ENCODE results near the gene SELENOW.

Gene SELENOW

DNA sequence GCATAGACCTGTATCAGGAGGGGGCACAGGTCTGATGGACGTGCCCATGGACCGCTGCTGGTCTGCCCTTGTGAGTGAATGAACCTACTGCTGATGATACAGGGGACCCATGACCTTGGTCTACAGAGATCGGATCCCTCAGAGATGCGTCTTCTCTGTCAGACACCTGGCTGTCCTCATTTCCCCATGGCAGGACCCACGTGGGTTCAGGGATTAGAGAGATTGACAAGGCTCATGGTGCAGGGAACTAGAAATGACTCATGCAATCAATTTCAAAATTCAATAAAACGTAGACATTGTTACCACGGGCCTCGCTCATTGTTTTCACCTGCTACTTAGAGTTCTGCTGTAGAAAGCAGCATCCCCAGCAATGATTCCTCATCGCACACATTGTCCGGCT, 26.8 kb downstream of the SELENOW start:
- no peaks in the 10 kb centered on the region for H3K36me3 ChIP-seq (ENCODE audit: low read length)
- no peak overlapping the region for H2AFZ ChIP-seq (ENCODE audit: low read depth, low read length, severe bottlenecking)
- TF ChIP-seq, protein P1, sequence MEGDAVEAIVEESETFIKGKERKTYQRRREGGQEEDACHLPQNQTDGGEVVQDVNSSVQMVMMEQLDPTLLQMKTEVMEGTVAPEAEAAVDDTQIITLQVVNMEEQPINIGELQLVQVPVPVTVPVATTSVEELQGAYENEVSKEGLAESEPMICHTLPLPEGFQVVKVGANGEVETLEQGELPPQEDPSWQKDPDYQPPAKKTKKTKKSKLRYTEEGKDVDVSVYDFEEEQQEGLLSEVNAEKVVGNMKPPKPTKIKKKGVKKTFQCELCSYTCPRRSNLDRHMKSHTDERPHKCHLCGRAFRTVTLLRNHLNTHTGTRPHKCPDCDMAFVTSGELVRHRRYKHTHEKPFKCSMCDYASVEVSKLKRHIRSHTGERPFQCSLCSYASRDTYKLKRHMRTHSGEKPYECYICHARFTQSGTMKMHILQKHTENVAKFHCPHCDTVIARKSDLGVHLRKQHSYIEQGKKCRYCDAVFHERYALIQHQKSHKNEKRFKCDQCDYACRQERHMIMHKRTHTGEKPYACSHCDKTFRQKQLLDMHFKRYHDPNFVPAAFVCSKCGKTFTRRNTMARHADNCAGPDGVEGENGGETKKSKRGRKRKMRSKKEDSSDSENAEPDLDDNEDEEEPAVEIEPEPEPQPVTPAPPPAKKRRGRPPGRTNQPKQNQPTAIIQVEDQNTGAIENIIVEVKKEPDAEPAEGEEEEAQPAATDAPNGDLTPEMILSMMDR (IDR thresholded peaks at IDR 0.05; ENCODE audit: insufficient read depth, low read length, poor library complexity, severe bottlenecking): no peak
- TF ChIP-seq EZH2phosphoT487 (conservative IDR thresholded peaks at IDR 0.05; ENCODE audit: low read length): no peak
- no peaks in the 10 kb centered on the region for H3K27me3 ChIP-seq (ENCODE audit: low read length)
- no peak overlapping the region for H3K4me2 ChIP-seq (ENCODE audit: low read depth, low read length, poor library complexity, severe bottlenecking)
- H3K9me2 ChIP-seq (replicated peaks; ENCODE audit: insufficient read depth, low read length): no peaks in the 10 kb centered on the region
- no peak overlapping the region for H3K9ac ChIP-seq (ENCODE audit: low read length)
- no peak overlapping the region for H3K27ac ChIP-seq (ENCODE audit: low read depth, low read length)
- H3F3A ChIP-seq (ENCODE audit: insufficient read depth): no peaks in the 10 kb centered on the region
- no peaks in the 10 kb centered on the region for H3K79me2 ChIP-seq (ENCODE audit: insufficient read depth, low read length)
- H3K9me3 ChIP-seq (ENCODE audit: insufficient read depth, low read length): no peaks in the 10 kb centered on the region
- no peaks in the 10 kb centered on the region for H4K20me1 ChIP-seq (ENCODE audit: low read depth, low read length)
- H3K4me3 ChIP-seq (ENCODE audit: insufficient read depth, low read length, poor library complexity, severe bottlenecking): no peak overlapping the region

DNA sequence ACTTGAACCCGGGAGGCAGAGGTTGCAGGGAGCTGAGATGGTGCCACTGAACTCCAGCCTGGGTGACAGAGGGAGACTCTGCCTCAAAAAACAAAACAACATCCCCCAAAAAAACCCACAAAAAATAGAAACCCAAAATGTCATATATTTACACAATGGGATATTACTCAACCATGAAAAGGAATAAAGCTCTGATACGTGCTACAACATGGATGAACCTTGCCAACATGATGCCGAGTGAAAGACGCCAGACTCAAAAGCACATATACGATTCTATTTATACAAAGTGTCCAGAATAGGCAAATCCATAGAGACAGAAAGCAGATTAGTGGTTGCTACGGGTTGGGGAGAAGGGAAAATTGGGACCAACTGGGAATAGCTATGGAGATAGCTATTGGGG, 27.9 kb downstream of the SELENOW start:
- Histone ChIP-seq H3K9me3 (ENCODE audit: insufficient read depth, low read length) (no peaks in the 10 kb centered on the region), H3K79me2 (ENCODE audit: insufficient read depth, low read length) (no peaks in the 10 kb centered on the region), H2AFZ (ENCODE audit: low read depth, low read length, severe bottlenecking) (no peak overlapping the region), H4K20me1 (ENCODE audit: low read depth, low read length) (no peaks in the 10 kb centered on the region), H3K27ac (ENCODE audit: low read depth, low read length) (no peak overlapping the region), H3K4me3 (ENCODE audit: insufficient read depth, low read length, poor library complexity, severe bottlenecking) (no peak overlapping the region), H3K4me2 (ENCODE audit: low read depth, low read length, poor library complexity, severe bottlenecking) (no peak overlapping the region), H3K9me2 (replicated peaks; ENCODE audit: insufficient read depth, low read length) (no peaks in the 10 kb centered on the region), H3F3A (ENCODE audit: insufficient read depth) (no peaks in the 10 kb centered on the region), H3K27me3 (ENCODE audit: low read length) (no peaks in the 10 kb centered on the region), H3K9ac (ENCODE audit: low read length) (no peak overlapping the region), H3K36me3 (ENCODE audit: low read length) (no peaks in the 10 kb centered on the region)
- TF ChIP-seq, protein P1 (IDR thresholded peaks at IDR 0.05; ENCODE audit: insufficient read depth, low read length, poor library complexity, severe bottlenecking): no peak
- TF ChIP-seq EZH2phosphoT487 (conservative IDR thresholded peaks at IDR 0.05; ENCODE audit: low read length): no peak

GRCh38 chr19:47813304-47813994, 34.9 kb downstream of the SELENOW start:
- no peaks in the 10 kb centered on the region for H3F3A ChIP-seq (ENCODE audit: insufficient read depth)
- H3K27ac ChIP-seq (ENCODE audit: low read depth, low read length): no peak overlapping the region
- no peaks in the 10 kb centered on the region for H3K79me2 ChIP-seq (ENCODE audit: insufficient read depth, low read length)
- H3K9ac ChIP-seq (ENCODE audit: low read length): no peak overlapping the region
- H4K20me1 ChIP-seq (ENCODE audit: low read depth, low read length): no peaks in the 10 kb centered on the region
- TF ChIP-seq EZH2phosphoT487 (conservative IDR thresholded peaks at IDR 0.05; ENCODE audit: low read length): no peak
- TF ChIP-seq, protein P1 (IDR thresholded peaks at IDR 0.05; ENCODE audit: insufficient read depth, low read length, poor library complexity, severe bottlenecking): peak; percentile 73
- no peak overlapping the region for H3K4me2 ChIP-seq (ENCODE audit: low read depth, low read length, poor library complexity, severe bottlenecking)
- H2AFZ ChIP-seq (ENCODE audit: low read depth, low read length, severe bottlenecking): no peak overlapping the region
- no peaks in the 10 kb centered on the region for H3K27me3 ChIP-seq (ENCODE audit: low read length)
- H3K9me3 ChIP-seq (ENCODE audit: insufficient read depth, low read length): no peaks in the 10 kb centered on the region
- H3K4me3 ChIP-seq (ENCODE audit: insufficient read depth, low read length, poor library complexity, severe bottlenecking): no peak overlapping the region
- H3K36me3 ChIP-seq (ENCODE audit: low read length): no peaks in the 10 kb centered on the region
- no peaks in the 10 kb centered on the region for H3K9me2 ChIP-seq (replicated peaks; ENCODE audit: insufficient read depth, low read length)

Data from SU-DHL-6 (cell line).